HG03521 (cell line): Measurements from ENCODE around the gene PARN.
A peak's percentile ranks its signal among the peaks of the same experiment; 100 is the strongest.
"Not testable (repeated sequence)": the region's sequence is repeated elsewhere in the genome, so short reads cannot be mapped to it uniquely, and the experiment has no call there.

Source experiments
- ATAC-seq: cut with Tn5 transposase; IDR thresholded peaks from one replicate; pipeline ENCODE4 v1.9.1; 2021; ENCODE audit warnings: mild to moderate bottlenecking, moderate library complexity; ENCODE audit not compliant: unreplicated experiment

The PARN gene, protein sequence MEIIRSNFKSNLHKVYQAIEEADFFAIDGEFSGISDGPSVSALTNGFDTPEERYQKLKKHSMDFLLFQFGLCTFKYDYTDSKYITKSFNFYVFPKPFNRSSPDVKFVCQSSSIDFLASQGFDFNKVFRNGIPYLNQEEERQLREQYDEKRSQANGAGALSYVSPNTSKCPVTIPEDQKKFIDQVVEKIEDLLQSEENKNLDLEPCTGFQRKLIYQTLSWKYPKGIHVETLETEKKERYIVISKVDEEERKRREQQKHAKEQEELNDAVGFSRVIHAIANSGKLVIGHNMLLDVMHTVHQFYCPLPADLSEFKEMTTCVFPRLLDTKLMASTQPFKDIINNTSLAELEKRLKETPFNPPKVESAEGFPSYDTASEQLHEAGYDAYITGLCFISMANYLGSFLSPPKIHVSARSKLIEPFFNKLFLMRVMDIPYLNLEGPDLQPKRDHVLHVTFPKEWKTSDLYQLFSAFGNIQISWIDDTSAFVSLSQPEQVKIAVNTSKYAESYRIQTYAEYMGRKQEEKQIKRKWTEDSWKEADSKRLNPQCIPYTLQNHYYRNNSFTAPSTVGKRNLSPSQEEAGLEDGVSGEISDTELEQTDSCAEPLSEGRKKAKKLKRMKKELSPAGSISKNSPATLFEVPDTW

GRCh38 chr16:14629919-14630619 is at the start of gene PARN:
TSS of gene PARN (minus strand) at chr16:14630260. CDS start at chr16:14630125, 135 bp downstream.
- ATAC-seq: peak; percentile 40

DNA sequence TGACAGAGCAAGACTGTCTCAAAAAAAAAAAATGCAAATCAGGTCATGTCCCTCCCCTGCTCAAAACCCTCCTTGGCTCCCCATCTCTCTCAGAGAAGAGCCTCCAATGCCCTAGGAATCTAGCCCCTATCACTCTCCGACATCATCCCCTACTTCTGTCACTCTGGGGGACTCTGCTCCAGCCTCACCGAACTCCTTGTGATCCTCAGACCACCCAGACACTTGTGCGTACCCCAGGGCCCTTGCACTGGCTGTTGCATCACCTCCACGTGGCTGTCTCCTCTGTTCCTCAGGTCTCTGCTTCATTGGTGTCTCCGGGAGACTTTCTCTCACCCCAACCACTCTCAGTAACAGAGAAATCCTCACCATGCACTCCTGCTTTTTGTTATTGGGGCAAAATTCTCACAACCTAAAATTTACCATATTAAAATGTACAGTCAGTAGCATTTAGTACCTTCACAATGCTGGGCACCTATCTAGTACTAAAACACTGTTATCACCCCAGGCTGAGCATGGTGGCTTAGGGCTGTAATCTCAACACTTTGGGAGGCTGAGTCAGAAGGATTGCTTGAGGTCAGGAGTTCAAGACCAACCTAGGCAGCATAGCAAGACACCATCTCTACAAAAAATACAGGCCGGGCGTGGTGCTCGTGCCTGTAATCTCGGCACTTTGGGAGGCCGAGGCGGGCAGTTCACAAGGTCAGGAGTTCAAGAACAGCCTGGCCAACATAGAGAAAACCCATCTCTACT is 48.9 kb upstream of the PARN start:
- ATAC-seq: no peak

DNA sequence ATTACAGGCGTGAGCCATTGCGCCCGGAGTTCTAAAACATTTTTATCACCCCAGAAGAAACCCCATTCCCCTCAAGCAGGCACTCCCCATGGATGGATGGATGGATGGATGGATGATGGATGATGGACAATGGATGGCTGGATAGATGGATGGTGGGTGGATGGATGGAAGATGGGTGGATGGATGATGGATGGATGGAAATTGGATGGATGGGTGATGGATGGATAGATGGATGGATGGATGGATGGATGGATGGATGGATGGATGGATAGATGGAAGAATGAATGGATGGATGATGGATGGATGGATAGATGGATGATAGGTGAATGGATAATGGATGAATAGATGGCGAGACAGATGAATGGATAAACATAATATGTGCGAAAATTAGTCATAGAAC is 47.6 kb upstream of the PARN start:
- ATAC-seq: no peak

GRCh38 chr16:14676633-14677032 is 46.6 kb upstream of the PARN start:
- ATAC-seq: no peak

- peak; percentile 69 for ATAC-seq
Measured at GRCh38 chr16:14672403-14672971, 42.4 kb upstream of the PARN start.

DNA sequence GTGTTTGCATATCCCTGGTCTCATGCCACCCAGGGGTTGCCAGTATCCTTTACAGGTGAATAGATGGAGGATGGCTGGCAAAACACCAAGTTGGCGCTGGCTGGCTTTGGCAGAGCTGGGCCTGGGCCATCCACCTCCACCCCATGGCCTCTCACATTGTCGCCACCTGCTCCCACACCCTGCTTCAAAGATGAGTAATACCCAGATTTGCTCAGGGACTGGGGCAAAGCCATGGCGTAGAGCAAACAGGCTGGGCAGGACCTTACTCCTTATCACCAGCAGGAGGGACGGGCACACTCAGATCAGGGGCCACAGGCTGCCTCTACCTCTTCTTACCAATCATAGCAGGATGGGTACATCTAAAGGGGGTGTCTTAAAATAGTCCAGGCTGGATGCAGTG is 39.7 kb upstream of the PARN start:
- no peak for ATAC-seq

- ATAC-seq: no peak
Measured at GRCh38 chr16:14668556-14669223, 38.6 kb upstream of the PARN start.

DNA sequence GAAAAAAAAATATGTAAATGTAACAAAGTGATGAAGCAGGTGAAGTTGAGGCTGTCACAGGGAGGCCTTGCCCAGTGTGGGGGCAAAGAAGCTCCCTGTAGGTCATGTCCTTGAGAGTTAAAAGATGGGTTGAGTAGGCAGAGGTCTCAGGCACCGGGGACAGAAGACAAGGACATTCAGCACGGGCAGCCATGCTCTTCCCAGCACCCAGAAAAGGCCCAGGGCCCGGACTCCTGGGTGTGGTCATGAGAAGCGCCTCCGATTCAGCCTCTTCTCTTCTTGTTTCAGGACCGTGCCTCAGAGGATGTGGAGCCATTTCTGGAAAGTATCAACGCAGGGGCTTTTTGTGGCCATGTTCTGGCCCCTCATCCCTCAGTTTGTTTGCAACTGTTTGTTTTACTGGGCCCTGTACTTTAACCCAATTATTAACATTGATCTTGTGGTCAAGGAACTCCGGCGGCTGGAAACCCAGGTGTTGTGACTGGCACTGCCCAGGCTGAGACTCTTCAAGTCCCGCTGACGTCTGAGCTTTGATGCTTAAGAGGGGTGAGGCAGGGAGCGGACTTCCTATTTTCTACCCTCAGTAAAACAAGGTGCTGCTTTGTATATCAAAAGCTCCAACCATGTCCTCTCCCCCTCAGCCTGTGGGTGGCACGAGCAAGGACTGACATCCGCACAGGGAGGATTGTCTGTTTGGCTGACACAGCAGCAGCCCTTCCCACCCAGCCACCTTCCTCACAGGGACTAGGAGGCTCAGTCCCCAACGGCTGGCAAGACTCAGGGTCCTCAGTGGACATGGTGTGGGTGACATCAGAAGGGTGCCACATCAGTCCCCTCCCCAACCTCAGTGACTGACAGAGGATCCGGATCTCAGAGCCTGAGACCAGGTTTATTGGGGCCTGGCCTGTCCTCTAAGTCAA is 37.5 kb upstream of the PARN start:
- no peak for ATAC-seq

GRCh38 chr16:14658063-14658462 is 28.0 kb upstream of the PARN start:
- ATAC-seq: no peak

- no peak for ATAC-seq
Measured at GRCh38 chr16:14652726-14653125, 22.7 kb upstream of the PARN start.

- ATAC-seq: no peak
Measured at GRCh38 chr16:14650629-14651028, 20.6 kb upstream of the PARN start.

GRCh38 chr16:14649816-14650215 is 19.8 kb upstream of the PARN start:
- ATAC-seq: no peak

DNA sequence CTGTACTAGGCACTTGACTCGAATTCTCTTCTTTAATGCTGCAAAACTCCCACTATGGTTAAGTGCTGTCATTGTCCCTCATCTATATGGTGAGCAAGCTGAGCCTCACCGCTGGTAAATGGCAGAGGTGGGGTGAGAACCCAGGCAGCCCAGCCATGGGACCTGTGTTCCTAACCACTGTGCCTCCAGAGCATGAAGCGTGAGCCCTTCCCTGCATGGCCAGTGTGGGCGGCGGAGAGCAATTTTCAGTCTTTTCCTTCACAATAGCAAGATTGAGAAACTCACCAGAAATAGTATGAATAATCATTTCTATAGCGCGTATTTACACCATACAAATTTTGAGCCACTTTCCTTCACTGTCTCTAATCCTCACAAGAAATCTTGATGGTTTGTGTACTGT is 11.9 kb upstream of the PARN start:
- no peak for ATAC-seq

DNA sequence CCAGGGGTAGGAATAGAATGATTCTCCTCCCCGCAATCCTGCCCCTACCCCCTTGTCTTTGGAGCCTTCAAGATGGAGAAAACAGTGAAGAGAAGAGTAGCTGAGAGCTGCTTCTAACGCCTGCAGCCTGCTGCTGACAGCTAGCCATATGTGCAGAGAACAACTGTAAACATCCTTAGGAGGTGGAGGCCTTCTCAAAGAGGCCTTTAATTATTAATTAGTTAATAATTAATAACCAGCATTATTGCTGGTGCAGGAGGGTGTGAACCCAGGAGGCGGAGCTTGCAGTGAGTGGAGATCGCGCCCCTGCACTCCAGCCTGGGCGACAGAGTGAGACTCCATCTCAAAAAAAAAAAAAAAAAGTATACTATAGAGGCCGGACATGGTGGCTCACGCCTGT is 11.1 kb upstream of the PARN start:
- ATAC-seq: no peak

GRCh38 chr16:14640538-14640937 is 10.5 kb upstream of the PARN start:
- no peak for ATAC-seq

DNA sequence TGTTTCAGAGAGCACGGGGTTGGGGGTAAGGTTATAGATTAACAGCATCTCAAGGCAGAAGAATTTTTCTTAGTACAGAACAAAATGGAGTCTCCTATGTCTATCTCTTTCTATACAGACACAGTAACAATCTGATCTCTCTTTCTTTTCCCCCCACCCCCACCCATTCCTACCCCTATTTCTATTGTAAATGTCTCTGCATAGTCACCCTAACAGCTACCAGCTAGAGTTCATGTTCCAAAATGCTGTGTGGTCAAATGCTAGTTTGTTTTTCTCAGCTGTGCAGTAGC is 6.8 kb upstream of the PARN start:
- ATAC-seq: not testable (repeated sequence)

DNA sequence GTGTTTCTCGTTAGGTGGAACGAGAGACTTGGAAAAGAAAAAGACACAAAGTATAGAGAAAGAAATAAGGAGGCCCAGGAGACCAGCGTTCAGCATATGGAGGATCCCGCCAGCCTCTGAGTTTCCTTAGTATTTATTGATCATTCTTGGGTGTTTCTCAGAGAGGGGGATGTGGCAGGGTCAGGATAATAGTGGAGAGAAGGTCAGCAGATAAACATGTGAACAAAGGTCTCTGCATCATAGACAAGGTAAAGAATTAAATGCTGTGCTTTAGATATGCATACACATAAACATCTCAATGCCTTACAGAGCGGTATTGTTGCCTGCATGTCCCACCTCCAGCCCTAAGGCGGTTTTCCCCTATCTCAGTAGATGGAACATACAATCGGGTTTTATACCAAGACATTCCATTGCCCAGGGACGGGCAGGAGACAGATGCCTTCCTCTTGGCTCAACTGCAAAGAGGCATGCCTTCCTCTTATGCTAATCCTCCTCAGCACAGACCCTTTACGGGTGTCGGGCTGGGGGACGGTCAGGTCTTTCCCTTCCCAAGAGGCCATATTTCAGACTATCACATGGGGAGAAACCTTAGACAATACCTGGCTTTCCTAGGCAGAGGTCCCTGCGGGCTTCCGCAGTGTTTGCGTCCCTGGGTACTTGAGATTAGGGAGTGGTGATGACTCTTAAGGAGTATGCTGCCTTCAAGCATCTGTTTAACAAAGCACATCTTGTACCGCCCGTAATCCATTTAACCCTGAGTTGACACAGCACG is 6.3 kb upstream of the PARN start:
- ATAC-seq: not testable (repeated sequence)

GRCh38 chr16:14635395-14636165 is 5.5 kb upstream of the PARN start:
- ATAC-seq: no peak
